GM21723 (cell line): Measurements from ENCODE around the gene MYLK.

ENCODE experiments used
- ATAC-seq: cut with Tn5 transposase; IDR thresholded peaks from one replicate; pipeline ENCODE4 v1.9.1; 2021; ENCODE audit warnings: mild to moderate bottlenecking, moderate library complexity; ENCODE audit not compliant: unreplicated experiment

MYLK gene

GRCh38 chr3:123571264-123571972 lies 312.7 kb downstream of the MYLK start:
- no peak for ATAC-seq

DNA sequence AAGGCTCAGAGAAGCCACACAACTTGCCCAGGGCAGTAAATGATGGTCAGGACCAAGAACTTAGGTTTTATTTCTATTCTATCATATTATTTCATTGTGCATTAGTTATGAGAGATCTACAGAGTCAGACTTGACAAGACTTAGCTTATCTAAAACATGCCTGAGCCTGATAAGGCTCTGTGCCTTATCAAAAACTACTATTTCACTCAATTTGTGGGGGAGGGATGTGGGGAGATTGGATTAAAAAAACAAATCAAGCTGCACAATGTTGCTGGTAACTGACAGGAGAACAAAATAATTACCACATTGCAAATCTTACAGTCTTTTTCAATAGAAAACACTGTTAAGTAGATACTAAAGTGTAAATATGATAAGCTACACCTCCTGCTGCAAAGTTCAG lies 315.3 kb downstream of the MYLK start:
- no peak for ATAC-seq

DNA sequence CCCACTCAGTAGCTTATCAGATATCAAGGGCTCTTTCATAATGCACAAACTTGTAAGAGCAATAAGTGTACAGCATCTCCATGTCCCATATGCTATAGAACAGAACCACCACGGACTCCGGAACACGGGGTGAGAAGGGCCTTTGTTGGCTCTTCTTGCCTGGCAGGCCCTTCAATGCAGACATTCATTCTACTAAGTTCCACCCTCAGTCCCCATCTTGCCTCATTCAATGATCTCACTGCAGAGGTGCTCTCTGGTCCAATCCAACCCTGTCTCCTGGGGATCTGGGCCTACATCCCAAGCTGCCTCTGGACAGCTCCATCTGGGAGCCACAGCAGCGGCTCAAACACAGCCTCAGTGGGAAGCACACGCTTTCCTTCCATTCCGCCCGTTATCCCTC lies 316.1 kb downstream of the MYLK start:
- ATAC-seq, result no peak

DNA sequence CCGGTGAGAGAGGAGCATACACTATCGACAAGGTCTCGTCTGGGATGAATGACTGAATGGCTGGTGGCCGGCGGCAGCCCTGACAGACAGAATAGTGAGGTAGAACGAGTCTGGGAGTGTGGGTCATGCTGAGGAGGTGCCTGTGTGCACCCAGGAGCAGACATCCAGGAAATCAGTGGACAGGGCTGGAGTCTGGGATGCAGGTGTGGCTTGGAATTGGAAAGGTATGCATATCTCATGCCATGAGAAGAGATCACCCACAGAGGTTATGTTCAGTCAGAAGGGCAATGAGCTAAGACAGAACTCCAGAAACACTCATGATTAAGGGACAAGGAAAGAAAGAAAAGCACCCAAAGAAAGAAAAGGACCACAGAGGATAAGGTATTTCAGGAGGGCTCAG lies 320.1 kb downstream of the MYLK start:
- no peak for ATAC-seq

DNA sequence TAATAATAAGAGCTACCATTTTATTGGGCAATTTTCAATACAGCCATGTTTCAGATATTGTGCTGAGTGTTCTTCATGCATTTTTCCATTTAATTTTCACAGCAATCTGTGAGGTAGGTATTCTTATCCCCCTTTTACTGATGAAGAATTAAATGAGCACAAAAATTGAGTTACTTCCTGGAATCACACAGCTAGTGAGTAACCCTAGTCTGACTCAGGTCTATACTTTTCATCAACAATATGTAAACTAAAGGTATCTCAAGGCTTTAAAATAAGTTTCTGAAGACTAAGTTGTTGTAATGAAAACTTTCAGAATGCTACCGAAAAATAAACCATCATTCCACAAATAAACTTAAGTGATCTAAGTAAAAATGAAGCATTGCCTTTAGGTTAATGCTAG lies 321.6 kb downstream of the MYLK start:
- ATAC-seq, result no peak

DNA sequence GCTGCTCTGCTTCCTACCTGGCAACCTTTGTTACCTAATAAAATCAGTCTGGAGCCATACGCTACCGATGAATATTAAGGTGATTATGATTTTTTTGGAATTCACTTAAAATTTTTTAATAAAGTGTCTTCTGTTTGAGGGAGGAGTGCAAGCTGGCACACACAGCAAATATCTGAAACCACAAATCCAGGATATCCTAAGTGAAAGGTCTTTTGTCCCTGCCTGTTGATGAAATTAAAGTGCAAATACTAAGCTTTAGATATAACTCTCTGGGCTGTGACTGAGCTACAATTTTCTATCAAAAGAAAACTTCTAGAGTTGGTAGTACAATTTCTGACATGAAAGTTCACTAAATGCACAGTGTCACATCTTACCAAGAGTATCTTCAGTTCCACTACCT lies 322.9 kb downstream of the MYLK start:
- no peak for ATAC-seq
